22Rv1 (cell line): ENCODE results near the gene PLXNA2.

Experiments
- ZFX ChIP-seq: fragments of 450-650 bp; IDR thresholded peaks from 2 replicates; pipeline ENCODE4 v1.6.1; 2017; ENCODE audit warnings: antibody characterized with exemption, borderline replicate concordance
- TF ChIP-seq, protein P1 (sequence below): fragments of 450-650 bp; IDR thresholded peaks from 2 replicates; pipeline ENCODE4 v1.5.1; 2017; ENCODE audit warnings: mild to moderate bottlenecking

GRCh38 chr1:208212893-208213292 is 31.3 kb downstream of the PLXNA2 start:
- TF ChIP-seq, protein P1, sequence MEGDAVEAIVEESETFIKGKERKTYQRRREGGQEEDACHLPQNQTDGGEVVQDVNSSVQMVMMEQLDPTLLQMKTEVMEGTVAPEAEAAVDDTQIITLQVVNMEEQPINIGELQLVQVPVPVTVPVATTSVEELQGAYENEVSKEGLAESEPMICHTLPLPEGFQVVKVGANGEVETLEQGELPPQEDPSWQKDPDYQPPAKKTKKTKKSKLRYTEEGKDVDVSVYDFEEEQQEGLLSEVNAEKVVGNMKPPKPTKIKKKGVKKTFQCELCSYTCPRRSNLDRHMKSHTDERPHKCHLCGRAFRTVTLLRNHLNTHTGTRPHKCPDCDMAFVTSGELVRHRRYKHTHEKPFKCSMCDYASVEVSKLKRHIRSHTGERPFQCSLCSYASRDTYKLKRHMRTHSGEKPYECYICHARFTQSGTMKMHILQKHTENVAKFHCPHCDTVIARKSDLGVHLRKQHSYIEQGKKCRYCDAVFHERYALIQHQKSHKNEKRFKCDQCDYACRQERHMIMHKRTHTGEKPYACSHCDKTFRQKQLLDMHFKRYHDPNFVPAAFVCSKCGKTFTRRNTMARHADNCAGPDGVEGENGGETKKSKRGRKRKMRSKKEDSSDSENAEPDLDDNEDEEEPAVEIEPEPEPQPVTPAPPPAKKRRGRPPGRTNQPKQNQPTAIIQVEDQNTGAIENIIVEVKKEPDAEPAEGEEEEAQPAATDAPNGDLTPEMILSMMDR, result no peak
- TF ChIP-seq ZFX, result no peak
